ENCODE data around the gene ISCA2. TPM values are rescaled to one million over a fixed set of nuclear protein-coding genes. Genes with fewer than 3 reads are reported as not detected.

The ISCA2 gene
- total RNA-seq, 2 donors from 2014 or later: 23.5 to 25.5 TPM

DNA sequence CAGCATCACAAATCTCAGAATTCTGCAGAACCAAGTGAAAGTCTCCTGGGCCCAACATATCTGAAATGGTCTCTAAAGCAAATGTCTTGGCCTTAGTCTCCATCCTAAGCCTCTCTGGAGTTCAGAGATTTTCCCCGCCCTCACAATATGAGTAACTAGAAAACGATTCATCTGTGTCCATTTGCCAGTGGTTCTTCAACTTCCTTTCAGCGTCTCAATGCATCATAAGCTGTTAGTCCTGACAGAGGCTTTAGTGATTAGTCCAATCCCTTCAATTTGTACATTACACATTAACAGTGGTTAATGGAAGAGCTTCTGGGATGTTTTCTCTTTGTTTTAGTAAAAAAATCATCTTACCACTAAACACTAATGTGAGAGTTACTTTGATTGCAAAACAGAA, 17.9 kb upstream of the ISCA2 start:
- Histone ChIP-seq H3K4me3 (no peak overlapping the region), H3K36me3 (no peaks in the 10 kb centered on the region), H3K27ac (no peak overlapping the region), H3K27me3 (replicated peaks; ENCODE audit: insufficient read depth) (no peaks in the 10 kb centered on the region), H3K4me1 (replicated peaks) (no peaks in the 10 kb centered on the region), H3K9me3 (no peaks in the 10 kb centered on the region)
- TF ChIP-seq POLR2A (IDR thresholded peaks at IDR 0.05): no peak
- no peak for TF ChIP-seq POLR2AphosphoS5 (IDR thresholded peaks at IDR 0.05)
- TF ChIP-seq, protein P1, sequence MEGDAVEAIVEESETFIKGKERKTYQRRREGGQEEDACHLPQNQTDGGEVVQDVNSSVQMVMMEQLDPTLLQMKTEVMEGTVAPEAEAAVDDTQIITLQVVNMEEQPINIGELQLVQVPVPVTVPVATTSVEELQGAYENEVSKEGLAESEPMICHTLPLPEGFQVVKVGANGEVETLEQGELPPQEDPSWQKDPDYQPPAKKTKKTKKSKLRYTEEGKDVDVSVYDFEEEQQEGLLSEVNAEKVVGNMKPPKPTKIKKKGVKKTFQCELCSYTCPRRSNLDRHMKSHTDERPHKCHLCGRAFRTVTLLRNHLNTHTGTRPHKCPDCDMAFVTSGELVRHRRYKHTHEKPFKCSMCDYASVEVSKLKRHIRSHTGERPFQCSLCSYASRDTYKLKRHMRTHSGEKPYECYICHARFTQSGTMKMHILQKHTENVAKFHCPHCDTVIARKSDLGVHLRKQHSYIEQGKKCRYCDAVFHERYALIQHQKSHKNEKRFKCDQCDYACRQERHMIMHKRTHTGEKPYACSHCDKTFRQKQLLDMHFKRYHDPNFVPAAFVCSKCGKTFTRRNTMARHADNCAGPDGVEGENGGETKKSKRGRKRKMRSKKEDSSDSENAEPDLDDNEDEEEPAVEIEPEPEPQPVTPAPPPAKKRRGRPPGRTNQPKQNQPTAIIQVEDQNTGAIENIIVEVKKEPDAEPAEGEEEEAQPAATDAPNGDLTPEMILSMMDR (IDR thresholded peaks at IDR 0.05): no peak
- intact Hi-C loops (cut with DNase I): loop anchor here (5.0 kb wide), 1 partner anchor 113 kb away; no protein-coding TSS in a partner anchor
- WGBS: 61% methylated on average over 3 of the region's 3 CpGs
- no peak for DNase-seq (ENCODE audit: low spot score)

DNA sequence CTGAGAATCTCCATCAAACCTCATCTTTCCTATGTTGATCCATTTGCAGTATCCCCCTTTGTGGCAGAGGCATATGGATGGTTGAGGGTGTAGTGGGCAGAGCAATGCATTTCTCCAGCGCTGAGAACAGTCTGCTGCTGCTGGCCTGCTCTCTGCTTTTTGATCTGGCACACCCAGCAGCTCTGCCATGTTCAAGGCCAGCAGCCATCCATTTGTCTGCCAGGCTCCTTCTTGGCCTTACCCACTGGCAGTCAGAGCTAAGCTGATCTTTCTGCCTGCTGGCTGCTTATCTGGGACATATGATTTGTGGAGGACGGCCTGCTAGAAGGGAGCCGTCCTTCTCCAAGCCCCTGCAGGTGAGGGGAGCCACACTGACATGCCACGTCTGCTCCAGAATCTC, 17.5 kb upstream of the ISCA2 start:
- 96% methylated on average over 4 of the region's 4 CpGs for WGBS
- H3K4me1 ChIP-seq (replicated peaks): no peaks in the 10 kb centered on the region
- H3K9me3 ChIP-seq: no peaks in the 10 kb centered on the region
- no peak for DNase-seq (ENCODE audit: low spot score)
- intact Hi-C loops (cut with DNase I): loop anchor here (5.0 kb wide), 1 partner anchor 114 kb away; no protein-coding TSS in a partner anchor
- H3K4me3 ChIP-seq: no peak overlapping the region
- H3K27ac ChIP-seq: no peak overlapping the region
- TF ChIP-seq, protein P1 (IDR thresholded peaks at IDR 0.05): no peak
- TF ChIP-seq POLR2A (IDR thresholded peaks at IDR 0.05) (no peak), POLR2AphosphoS5 (IDR thresholded peaks at IDR 0.05) (no peak)
- H3K27me3 ChIP-seq (replicated peaks; ENCODE audit: insufficient read depth): no peaks in the 10 kb centered on the region
- H3K36me3 ChIP-seq: no peaks in the 10 kb centered on the region

DNA sequence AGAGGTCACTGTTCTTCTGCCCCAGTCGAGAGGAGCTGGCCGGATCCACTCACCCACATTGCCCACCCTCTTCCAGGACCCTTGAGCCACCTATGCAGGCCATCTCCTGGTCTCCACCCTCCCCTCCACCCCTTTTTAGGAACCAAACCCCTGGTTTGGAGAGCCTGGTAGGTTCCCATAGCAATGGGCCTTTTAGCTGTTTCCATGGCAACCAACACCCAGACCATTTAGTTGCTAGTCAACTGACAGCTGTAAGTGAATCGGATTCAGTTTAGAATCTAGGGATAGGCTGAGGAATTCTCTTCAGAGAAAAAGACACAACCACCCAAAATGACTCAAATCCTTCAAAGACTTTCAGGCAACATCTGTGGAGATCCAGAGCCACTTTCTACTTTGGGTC, 17.0 kb upstream of the ISCA2 start:
- DNase-seq (ENCODE audit: low spot score): no peak
- TF ChIP-seq POLR2AphosphoS5 (IDR thresholded peaks at IDR 0.05) (no peak), POLR2A (IDR thresholded peaks at IDR 0.05) (no peak)
- TF ChIP-seq, protein P1 (IDR thresholded peaks at IDR 0.05): no peak
- Histone ChIP-seq H3K27ac (no peak overlapping the region), H3K36me3 (no peaks in the 10 kb centered on the region), H3K9me3 (no peaks in the 10 kb centered on the region), H3K4me1 (replicated peaks) (no peaks in the 10 kb centered on the region), H3K27me3 (replicated peaks; ENCODE audit: insufficient read depth) (no peaks in the 10 kb centered on the region), H3K4me3 (no peak overlapping the region)
- 97% methylated on average over 3 of the region's 3 CpGs for WGBS
- intact Hi-C loops (cut with DNase I): loop anchor here (5.0 kb wide), 1 partner anchor 114 kb away; no protein-coding TSS in a partner anchor

DNA sequence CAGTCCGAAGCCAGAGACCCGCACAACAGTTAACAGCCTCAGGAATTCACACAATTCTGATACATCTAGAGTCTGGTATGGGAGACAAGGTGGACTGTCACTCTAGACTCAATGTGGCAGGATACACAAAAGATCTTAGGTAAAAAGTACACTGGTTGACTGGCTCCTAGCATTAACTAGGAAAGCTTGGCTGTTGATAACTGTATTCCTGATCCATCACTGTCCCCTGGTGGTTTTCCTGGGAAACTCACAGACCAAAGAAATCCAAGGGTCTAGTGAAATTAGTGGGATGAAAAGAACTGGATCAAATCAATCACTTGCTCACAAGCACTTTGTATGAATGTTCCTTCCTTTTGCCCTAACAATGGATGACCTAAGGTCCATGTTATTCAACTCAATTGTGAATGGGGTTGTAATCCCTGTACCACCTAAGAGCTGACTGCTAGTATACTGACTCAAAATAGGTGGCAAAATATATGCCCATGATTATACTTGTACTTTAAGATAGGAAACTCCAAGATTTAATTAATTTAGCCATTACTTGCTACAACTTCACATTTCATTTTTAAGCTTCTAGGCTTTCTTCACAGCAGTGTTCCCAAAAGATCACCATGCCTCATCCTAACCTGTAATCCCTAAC, 14.4 kb upstream of the ISCA2 start:
- TF ChIP-seq POLR2A (IDR thresholded peaks at IDR 0.05) (no peak), POLR2AphosphoS5 (IDR thresholded peaks at IDR 0.05) (no peak)
- TF ChIP-seq, protein P1 (IDR thresholded peaks at IDR 0.05): peak; percentile 28 to 83 (median 66)
- H3K27ac ChIP-seq: no peak overlapping the region
- no peaks in the 10 kb centered on the region for H3K36me3 ChIP-seq
- no peaks in the 10 kb centered on the region for H3K9me3 ChIP-seq
- no peaks in the 10 kb centered on the region for H3K27me3 ChIP-seq (replicated peaks; ENCODE audit: insufficient read depth)
- intact Hi-C loops (cut with DNase I): loop anchor here (5.0 kb wide), 1 partner anchor 117 kb away; no protein-coding TSS in a partner anchor
- 95% methylated on average over 2 of the region's 2 CpGs for WGBS
- DNase-seq (ENCODE audit: low spot score): no peak
- H3K4me1 ChIP-seq (replicated peaks): no peaks in the 10 kb centered on the region
- H3K4me3 ChIP-seq: no peak overlapping the region

DNA sequence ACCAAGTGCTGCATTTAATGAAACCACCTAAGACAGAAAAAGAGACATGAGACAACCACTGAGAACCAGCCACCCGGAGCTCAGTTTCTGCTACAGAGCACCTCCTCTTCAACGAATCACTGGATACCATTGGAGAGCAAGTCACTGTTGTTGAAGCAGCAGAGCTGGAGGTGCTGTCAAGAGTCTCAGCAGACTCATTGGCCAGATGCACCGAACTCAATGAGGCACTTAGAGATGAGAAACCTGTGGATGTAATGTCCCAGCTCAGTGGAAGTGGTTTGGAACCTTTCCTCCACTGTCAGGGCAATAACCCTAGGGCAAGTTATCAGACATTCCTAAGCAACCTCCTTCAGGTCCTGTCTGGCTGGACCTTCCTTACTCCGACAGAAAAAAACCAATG, 13.5 kb upstream of the ISCA2 start:
- Histone ChIP-seq H3K36me3 (no peaks in the 10 kb centered on the region), H3K27me3 (replicated peaks; ENCODE audit: insufficient read depth) (no peaks in the 10 kb centered on the region), H3K27ac (no peak overlapping the region), H3K9me3 (no peaks in the 10 kb centered on the region), H3K4me1 (replicated peaks) (no peaks in the 10 kb centered on the region), H3K4me3 (no peak overlapping the region)
- TF ChIP-seq, protein P1 (IDR thresholded peaks at IDR 0.05): no peak
- TF ChIP-seq POLR2A (IDR thresholded peaks at IDR 0.05): no peak
- TF ChIP-seq POLR2AphosphoS5 (IDR thresholded peaks at IDR 0.05): no peak
- intact Hi-C loops (cut with DNase I): no loop called here
- no peak for DNase-seq (ENCODE audit: low spot score)
- 77% methylated on average over 4 of the region's 4 CpGs for WGBS
